ENCODE data around the gene ZDHHC22.
"Not testable (repeated sequence)": the region's sequence is repeated elsewhere in the genome, so short reads cannot be mapped to it uniquely, and the experiment has no call there.

Gene ZDHHC22, protein sequence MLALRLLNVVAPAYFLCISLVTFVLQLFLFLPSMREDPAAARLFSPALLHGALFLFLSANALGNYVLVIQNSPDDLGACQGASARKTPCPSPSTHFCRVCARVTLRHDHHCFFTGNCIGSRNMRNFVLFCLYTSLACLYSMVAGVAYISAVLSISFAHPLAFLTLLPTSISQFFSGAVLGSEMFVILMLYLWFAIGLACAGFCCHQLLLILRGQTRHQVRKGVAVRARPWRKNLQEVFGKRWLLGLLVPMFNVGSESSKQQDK

DNA sequence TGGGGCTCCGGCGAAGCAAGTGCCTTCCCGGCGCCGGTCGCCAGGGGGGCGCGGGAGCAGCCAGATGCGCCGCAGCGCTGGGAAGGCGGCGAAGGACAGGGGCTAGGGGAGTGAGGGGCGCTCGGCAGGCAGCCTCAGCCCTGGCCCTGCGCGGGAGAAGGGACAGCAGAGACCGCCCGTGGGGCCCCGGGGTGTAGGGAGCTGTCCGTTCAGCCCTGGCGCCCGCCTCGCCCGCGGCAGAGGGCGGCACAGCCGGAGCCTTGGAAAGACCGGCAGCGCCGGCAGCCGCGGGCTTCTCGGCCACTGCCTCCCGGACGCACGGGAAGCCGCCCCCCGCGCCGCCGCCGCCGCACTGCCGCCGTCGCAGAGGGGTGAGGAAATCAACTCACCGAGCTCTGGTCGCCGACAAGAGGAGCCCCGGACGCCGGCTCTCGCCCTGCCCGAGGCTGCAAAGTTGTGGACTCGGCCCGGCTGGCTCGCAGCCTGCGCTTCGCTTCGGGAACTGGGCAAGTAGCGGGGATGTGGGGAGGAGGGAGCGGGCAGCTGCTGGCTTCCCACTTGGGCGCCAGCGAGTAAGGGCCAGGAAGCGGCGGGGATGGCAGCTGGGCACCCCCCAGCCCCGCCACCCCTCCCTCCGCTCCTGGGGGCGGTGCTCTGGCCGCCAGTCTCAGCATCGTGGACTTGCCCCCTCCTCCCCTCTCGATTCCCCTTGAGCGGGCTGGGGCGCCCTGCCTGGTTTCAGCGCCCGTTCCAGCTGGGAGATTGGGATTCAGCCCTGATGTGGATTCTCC is at the start of gene ZDHHC22:
Gene ZDHHC22 (minus strand): TSS at position 578 of the 791 bp plus-strand sequence. CDS start 2,053 bp downstream, outside the sequence.
- no peak for DNase-seq (ENCODE audit: low read depth)

DNA sequence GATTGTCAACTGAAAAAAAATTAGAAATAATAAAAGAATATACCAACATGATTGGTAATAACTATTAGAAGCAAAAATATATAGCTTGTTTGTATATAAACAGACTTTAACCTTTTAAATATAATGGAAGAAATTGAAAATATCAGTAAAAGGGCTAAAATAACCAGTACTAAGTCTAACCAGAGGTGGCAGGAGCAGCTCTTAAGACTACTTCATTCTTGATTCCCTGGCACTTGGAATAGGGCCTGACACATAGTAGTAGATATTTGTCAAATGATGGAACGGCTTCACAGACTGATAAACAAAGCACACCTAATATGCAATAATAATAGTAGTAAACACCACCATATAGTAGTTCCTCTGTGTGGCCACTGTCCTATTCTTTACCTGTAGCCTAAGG is 49.4 kb upstream of the ZDHHC22 start:
- no peak for DNase-seq (ENCODE audit: low read depth)

DNA sequence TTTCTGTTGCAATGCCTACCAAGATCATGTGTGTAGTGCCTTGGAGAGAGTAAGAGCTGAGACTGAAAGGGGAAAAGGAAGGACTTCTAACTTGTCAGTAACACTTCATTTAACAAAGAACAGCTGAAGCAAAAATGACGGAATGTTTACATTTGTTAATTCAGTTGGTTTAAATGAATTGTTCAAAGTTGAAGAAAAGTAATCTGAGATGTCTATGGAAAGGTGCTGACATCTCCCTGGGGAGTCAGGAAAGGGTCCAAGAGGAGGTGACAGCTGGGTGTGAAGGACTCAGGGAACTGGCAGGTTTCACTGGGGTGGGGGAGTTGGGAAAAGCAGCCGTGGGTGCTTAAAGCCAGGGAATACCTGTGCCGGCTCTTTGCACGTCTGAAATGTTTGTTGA is 47.9 kb upstream of the ZDHHC22 start:
- DNase-seq (ENCODE audit: low read depth): no peak

DNA sequence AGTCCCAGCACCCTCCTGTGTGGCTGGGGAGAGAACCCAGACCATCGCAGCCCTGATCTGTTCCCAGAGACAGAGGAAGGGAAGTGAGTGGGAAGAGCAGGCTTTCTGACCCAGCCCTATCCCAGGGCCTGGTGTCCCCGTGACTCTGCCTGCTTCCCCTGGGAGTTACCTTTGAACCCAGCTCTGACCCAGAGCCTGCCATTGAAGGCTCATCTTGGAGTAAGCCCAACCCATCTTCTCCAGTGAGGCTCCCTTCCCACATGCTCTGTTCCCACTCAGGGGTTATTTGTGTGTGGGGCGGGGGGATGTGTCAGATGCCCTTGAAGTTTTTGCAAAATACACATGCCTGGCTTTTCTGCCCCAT is 46.0 kb upstream of the ZDHHC22 start:
- no peak for DNase-seq (ENCODE audit: low read depth)

DNA sequence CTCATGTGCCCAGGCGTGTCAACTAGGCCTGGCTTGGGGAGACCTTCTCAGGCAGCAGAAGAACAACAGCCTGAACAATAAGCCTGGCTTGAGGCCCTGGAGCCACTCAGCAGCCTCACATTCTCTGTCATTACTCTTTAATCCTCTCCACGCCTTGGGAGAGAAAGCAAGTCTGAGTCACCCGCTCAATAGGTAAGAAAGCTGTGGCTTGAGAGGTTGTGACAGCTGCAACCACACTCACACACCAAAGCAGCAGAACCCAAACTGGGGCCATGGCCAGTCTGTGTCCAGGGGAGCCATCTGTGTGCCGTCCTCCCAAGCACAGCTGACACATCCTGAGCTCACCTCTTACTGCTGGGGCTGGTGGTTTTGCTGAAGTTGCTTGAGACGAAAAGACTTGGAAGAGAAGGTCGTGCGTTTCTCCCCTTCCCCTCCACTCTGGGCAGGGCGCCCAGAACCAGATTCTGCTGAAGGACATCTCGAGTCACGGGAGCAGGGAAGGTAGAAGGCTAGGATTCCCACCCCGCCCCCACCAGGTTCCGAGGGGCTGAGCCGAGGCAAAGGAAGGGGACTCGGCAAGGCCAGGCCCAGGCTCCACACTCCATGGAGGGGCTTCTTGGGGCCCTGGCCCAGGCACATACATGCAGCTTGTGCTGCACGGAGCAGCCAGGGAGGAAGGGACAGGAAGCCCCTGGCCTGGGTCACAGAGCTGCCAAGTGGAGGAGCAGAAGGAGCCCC is 45.5 kb upstream of the ZDHHC22 start:
- no peak for DNase-seq (ENCODE audit: low read depth)

DNA sequence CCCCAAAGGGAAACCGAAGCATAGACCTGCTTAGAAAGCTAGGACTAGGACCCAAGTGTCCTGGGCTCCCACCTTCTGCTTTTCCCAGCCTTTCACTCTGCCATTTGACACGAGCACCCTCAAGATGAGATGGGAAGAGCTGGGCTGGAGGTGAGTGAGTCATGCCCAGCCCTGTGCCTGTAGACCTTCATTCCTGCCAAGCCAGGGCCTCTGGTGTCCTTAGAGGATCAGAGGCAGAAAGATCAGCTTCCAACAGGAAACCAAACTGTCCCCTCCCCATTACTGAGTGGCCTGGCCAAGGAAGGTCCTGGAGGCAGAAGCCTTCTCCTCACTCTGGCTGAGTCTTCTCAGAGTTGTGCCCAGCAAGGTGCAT is 43.5 kb upstream of the ZDHHC22 start:
- no peak for DNase-seq (ENCODE audit: low read depth)

DNA sequence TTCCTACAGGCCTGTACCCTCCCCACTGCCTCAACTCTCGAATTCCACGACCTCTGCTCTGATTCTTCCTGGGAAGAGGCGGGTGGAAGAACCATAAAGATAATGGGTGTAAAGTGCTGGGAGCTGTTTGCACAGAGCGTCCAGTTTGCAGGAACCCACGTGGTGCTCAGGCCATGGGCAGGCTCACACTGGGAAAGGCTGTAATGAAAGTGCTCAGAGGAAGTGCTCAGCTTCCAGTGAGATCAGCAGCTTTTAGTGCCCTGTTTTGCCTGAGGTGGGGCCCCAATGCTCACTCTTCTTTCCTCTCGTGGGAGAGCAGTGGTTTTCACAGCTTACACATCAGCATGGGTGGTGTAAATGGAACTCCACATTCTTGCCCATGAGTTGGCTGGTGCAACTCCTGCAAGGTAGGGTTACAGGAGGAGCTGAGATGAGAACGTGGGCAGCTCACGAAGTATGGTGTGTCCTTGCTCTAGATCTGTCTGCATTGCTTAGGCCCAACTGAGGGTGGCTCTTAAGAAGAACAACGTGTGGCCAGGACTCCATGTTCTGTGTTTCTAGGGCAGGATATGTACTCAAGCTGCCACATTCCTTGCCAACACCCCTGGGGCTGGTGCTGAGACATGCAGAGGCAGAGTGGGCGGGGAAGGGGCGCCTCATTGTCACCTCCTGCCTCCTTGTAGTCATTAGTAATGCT is 43.0 kb upstream of the ZDHHC22 start:
- no peak for DNase-seq (ENCODE audit: low read depth)

DNA sequence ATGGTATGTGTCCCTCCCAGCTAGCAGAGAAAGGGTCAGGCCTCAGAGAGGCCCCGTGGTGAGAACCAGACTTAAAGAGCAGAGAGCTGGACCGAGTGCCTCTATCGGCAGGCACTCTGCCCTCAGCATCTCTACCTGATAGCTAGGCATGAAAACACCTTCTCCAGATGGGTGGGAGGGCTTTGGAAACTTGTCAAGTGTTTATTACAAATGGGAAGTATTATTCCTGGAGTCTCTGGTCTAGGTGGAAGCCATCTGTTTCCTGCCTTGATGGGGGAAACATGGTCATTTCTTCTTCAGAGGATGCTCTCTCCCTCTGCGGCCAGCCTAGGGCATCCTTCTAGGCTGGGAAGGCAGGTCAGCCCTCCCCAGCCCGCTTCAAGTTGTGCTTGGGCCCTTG is 42.3 kb upstream of the ZDHHC22 start:
- DNase-seq (ENCODE audit: low read depth): no peak

DNA sequence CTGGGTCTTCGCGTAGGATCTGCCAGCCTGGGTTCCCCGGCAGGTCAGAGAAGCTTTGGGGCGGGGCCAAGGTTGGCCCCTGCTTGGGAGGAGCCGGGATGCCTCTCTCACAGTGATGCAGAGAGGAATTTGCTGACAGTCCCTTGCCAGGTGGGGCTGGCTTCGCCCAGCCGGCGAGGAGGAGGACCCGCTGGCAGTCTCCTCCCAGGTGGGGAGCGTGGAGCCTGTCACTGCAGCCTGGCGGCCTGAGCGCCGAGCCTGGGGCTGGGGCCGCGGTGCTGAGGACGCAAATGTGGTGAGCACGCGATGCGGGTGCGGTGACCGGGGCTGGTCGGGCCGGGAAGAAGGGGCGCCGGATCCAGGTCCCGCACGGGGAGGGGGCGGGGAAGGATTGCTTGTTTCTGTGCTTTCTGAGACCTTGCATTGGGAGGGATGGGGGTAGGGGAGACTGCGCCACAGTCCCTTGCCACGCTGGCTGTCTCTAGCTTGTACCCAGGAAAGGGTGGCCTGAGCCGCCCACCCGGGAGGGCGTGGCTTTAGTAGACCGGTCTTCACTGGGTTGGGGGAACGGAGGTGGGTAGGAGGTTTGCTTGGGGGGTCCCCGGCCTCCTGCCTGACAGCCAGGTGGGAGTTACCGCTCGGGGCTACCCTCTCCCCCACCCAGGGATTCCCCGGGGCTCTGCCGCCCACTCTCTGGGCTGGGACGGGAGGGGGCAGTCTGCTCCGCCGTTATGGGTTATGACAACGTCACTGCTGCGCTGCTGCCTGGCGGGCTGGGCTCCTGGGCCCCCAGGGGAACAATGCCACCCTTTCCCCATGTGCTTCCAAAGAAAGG is 40.2 kb upstream of the ZDHHC22 start, which contains the start of gene TMEM63C:
Gene TMEM63C (plus strand): TSS at position 196 of the 835 bp plus-strand sequence. CDS start 37,016 bp downstream, outside the sequence.
- no peak for DNase-seq (ENCODE audit: low read depth)

DNA sequence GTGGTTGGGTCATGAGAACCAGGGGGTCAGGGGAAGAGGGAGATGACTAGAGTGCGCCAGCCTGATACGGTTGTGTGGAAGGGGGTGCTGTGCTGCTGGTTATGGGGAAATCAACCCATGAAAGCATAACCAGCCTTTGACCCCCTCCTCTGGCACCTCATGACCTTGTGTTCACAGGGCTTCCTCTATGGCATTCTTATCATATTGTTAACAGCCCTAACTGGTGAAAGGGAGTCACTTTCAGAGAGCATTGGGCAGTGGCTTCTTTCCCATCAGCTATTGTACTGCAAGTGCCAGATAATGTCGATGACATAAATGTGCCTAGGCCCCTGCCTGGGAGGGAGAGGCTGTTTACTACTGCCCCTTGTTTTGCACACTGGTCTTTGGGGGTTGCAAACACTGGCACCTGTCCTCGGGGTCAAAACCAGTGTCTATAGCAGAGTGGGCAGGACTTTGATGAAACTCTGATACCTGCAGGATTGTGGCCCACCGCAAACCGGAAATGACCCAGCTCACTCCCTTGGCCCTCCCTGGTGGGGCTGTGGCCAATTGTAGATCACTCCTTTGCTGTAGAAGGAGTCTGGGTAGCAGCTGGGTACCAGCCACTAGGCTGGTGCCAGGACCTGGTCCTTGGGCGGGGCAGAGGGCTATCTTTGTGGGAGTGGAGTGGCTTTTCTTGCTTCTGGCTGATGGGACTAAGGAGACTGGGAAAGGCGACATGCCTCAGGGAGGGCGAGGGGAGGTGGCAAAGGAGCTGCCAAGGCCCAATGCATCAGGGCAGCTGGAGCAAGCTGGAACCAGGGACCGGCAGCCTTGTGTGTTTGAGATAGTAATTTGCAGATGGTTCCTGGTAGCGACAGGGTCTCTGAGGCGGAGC is 39.4 kb upstream of the ZDHHC22 start:
- DNase-seq (ENCODE audit: low read depth): no peak

DNA sequence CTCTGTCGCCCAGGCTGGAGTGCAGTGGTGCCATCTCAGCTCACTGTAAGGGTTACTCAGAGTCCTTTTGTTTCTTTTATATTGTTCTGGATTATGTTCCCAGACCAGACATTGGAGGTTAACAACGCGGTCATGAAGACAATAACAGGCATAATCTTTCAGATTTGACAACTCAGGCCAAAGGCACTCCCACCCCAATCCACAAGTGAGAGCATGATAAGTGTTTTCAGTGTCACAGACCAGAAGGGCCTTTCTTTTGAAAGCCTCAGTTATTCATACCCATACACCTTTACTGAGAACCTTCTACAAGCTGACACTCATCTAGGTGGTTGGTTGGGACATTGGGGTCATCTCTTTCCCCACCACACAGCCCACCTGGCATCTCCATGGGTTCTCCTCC is 37.1 kb upstream of the ZDHHC22 start:
- DNase-seq (ENCODE audit: low read depth): no peak

DNA sequence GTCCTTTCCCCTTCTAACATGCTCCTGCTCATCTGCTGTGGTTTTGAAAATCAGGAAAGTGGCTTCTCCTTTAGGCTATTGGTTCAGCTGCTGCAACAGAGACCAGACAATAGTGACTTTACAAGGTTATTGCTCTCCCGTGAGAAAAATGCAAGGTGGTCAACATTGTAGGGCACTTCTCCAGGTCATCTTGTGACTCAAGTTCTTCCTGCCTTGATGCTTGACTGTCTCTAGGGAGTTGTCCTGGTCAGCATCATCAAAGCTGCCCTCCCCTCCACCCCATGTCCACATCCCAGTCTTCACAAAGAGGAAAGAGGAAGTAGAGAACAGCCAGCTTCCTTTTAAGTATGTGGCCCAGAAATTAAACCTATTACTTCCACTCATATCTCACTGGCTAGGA is 36.1 kb upstream of the ZDHHC22 start:
- no peak for DNase-seq (ENCODE audit: low read depth)

DNA sequence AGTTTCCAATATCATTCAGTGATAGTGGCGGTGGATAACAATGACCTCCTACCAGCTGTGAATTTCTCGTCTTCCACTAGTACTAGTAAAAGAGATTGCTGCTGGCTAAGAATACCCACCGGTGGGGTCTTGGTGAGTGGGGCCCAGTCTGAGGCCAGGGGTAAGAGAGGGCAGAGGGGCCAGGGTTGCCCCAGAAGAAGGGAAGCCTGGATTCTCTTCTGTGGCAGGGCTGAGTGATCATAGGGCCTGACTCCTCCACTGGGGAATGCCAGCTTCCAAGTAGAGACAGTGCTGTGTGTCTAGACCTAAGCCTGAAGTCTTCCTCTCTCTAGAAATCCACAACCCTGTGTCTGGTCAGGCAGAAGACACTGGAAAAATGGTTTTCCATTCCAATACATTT is 34.3 kb upstream of the ZDHHC22 start:
- DNase-seq (ENCODE audit: low read depth): no peak

DNA sequence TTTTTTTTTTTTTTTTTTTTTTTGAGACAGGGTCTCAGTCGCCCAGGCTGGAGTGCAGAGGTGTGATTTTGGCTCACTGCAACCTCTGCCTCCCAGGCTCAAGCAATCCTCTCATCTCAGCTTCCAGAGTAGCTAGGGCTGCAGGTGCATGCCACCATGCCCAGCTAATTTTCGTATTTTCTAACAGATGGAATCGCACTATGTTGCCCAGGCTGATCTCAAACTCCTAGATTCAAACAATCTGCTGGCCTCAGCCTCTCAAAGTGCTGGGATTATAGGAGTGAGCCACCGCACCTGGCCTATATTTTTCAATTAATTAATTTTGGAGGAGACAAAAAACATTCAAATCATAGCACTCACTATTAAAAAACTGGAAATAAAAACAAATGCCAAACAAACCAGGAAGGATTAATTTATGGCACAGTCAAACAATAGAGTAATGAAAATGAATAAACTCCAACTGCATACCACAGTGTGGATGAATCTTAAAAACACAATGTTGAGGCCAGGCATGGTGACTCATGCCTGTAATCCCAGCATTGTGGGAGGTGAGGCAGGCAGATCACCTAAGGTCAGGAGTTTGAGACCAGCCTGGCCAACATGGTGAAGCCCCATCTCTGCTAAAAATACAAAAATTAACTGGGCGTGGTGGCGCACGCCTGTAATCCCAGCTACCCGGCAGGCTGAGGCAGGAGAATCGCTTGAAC is 32.5 kb upstream of the ZDHHC22 start:
- not testable (repeated sequence) for DNase-seq (ENCODE audit: low read depth)

DNA sequence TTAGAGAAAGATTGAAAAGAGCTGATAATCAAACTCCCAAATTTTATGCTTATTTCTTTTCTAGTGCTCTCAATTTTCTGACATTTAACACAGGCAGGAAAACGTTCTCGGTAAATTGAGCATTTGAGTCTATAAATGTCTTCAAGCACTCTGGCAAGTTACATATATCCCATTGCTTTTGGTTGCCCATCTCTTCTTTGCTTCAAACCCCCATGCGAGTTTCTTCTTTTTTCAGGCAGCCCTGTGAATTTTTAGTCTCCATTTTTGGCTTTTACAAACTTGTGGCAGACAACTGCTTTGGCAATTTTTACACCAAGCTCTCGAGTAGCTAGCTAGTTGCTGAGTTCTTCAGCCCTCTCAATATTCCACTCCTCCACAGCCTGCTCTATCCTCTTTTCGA is 31.3 kb upstream of the ZDHHC22 start:
- no peak for DNase-seq (ENCODE audit: low read depth)

DNA sequence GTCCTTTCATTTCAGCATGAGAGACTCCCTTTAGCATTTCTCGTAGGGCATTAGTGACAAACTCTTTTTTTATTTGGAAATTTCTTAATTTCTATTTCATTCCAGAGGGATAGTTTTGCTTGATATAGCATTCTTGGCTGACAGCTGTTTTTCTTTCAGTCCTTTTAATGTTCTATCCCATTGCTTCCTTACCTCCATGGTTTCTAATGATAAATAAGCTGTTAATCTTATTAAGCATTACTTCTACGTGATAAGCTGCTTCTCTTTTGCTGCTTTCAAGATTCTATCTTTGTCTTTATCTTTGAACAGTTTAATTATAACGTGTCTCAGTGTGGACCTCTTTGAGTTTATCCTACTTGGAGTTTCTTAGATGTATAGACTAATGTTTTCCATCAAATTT is 28.5 kb upstream of the ZDHHC22 start:
- DNase-seq (ENCODE audit: low read depth): no peak

DNA sequence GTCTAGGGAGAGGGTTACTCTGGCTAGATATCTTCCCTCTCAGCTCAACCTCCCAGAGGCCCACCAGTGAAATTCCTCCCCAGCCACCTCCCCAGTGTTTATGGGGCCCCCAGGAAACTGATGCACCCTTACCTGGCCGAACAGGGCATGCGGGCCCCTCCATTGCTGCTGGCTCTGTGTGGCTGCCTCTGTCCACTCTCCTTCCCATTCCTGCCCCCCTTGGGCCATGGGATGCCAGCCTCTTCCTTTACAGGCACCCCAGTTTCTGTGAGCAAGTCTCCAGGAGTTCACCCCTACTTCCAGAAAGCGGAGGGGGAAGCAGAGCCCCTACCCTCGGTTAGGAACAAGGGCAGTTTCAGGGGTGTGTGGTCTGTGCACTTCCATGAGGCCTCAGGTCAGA is 19.4 kb upstream of the ZDHHC22 start:
- no peak for DNase-seq (ENCODE audit: low read depth)

DNA sequence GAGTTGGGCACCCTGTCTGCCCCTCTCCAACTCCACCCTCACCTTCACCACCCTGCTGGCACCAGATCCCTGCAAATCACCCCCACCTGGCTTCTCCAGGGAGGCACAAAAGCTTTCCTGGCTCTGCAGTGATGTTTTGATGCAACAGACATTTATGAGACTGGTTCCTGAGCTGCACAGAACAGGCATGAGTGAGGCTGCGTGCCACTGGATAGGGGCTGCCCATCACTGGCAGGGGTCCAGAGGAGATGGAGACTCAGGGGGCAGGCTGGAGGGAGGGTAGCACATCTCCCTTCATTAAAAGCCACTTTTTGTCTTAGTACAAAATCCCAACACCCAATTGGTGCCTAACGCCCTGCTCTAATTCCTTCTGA is 17.3 kb upstream of the ZDHHC22 start:
- no peak for DNase-seq (ENCODE audit: low read depth)

DNA sequence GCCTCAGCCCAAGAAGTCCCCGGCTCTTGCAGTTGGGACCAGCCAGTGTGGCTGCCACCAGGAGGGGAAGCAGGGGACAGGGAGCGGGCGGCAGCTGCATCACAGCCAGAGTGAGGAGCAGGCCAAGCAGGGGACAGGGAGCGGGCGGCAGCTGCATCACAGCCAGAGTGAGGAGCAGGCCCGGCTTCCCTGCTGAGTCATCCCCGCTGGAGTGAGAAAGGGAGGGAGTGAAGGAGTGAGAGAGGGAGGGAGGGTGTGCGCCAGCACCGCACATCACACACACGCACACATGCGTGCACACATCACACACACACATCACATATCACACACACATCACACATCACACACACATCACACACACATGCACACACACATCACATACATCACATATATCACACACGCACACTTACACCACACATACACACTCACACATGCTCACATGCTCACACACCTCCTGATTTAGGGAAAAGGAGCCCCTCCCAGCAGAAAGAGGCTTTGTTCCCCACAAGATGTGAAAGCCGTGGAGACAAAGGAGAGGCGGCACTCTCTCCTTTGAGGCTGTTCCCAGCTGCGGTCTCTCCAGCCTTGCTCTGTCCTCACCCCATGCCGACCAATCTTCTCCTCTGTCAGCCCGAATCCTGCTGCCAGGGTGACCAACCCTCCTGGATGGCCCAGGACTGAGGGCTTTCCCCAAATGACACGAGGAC is 16.7 kb upstream of the ZDHHC22 start:
- peak; percentile 66 for DNase-seq (ENCODE audit: low read depth)

Data from fibroblast of gingiva (primary cell).